Measurements from ENCODE around the gene SMIM3. TPM values are rescaled to one million over a fixed set of nuclear protein-coding genes. Genes with fewer than 3 reads are reported as not detected.

Gene SMIM3
- total and polyA plus RNA-seq, 2 of the 8 experiments (the other 6 are each of a cell fraction or from before 2014, with no cell fraction given): 10.4 to 15.7 TPM

- peak; percentile 84 for TF ChIP-seq CHD2 (IDR thresholded peaks at IDR 0.05; ENCODE audit: low read length)
- TF ChIP-seq SAP30 (IDR thresholded peaks at IDR 0.05; ENCODE audit: insufficient read depth, insufficient replicate concordance, low read length): peak; percentile 50
- no peak for TF ChIP-seq KDM1A (IDR thresholded peaks at IDR 0.05; ENCODE audit: borderline replicate concordance, low read length)
- TF ChIP-seq POLR2AphosphoS5 (IDR thresholded peaks at IDR 0.05; ENCODE audit: low read depth, low read length): peak; percentile 93
- peak; percentile 98 for TF ChIP-seq E2F6 (IDR thresholded peaks at IDR 0.05)
- 0 out of 2 replicates have a peak, but pooled peaks have one; percentile 35 for TF ChIP-seq JUN (IDR thresholded peaks at IDR 0.05; ENCODE audit: low read depth, low read length)
- TF ChIP-seq ATF2 (IDR thresholded peaks at IDR 0.05; ENCODE audit: low read length): peak; percentile 42; the same call in 1 of the 2 replicates
- no peak for TF ChIP-seq TCF12 (IDR thresholded peaks at IDR 0.05; ENCODE audit: low read depth, low read length)
- peak; percentile 87 for TF ChIP-seq KDM5A (IDR thresholded peaks at IDR 0.05; ENCODE audit: low read length)
- TF ChIP-seq, protein P1, sequence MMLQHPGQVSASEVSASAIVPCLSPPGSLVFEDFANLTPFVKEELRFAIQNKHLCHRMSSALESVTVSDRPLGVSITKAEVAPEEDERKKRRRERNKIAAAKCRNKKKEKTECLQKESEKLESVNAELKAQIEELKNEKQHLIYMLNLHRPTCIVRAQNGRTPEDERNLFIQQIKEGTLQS (IDR thresholded peaks at IDR 0.05; ENCODE audit: insufficient read depth, low read depth, low read length): peak; percentile 88
- no peak for TF ChIP-seq CBX8 (IDR thresholded peaks at IDR 0.05; ENCODE audit: borderline replicate concordance, low read depth, low read length)
- peak; percentile 85 to 88 for TF ChIP-seq POLR2A (IDR thresholded peaks at IDR 0.05; ENCODE audit: control extremely low read depth in 1 of 2, low read depth in 2 of 2, low read length in 2 of 2)
- peak; percentile 86 for TF ChIP-seq PHF8 (conservative IDR thresholded peaks at IDR 0.05; ENCODE audit: low read depth, low read length)
- peak; percentile 83 for TF ChIP-seq SP2 (IDR thresholded peaks at IDR 0.05; ENCODE audit: low read length)
- TF ChIP-seq JUND (IDR thresholded peaks at IDR 0.05; ENCODE audit: low read length): 0 out of 2 replicates have a peak, but pooled peaks have one; percentile 19
- TF ChIP-seq, protein P2, sequence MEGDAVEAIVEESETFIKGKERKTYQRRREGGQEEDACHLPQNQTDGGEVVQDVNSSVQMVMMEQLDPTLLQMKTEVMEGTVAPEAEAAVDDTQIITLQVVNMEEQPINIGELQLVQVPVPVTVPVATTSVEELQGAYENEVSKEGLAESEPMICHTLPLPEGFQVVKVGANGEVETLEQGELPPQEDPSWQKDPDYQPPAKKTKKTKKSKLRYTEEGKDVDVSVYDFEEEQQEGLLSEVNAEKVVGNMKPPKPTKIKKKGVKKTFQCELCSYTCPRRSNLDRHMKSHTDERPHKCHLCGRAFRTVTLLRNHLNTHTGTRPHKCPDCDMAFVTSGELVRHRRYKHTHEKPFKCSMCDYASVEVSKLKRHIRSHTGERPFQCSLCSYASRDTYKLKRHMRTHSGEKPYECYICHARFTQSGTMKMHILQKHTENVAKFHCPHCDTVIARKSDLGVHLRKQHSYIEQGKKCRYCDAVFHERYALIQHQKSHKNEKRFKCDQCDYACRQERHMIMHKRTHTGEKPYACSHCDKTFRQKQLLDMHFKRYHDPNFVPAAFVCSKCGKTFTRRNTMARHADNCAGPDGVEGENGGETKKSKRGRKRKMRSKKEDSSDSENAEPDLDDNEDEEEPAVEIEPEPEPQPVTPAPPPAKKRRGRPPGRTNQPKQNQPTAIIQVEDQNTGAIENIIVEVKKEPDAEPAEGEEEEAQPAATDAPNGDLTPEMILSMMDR (IDR thresholded peaks at IDR 0.05; ENCODE audit: control extremely low read depth in 1 of 3, insufficient read depth in 1 of 3, low read depth in 1 of 3, low read length in 3 of 3): 0 out of 4 replicates have a peak, but pooled peaks of 1 of the 3 experiments have one; percentile 16
- peak; percentile 97 for TF ChIP-seq YY1 (IDR thresholded peaks at IDR 0.05; ENCODE audit: low read depth, low read length)
- TF ChIP-seq GABPA (IDR thresholded peaks at IDR 0.05; ENCODE audit: borderline replicate concordance, insufficient read depth, low read length): no peak
Observed at GRCh38 chr5:150758531-150759333, 19.8 kb upstream of the SMIM3 start, which contains the start of gene DCTN4 (continued).
